Small intestine (tissue), 7 donors: ENCODE measurements around the gene EMC10. TPM values are rescaled to one million over a fixed set of nuclear protein-coding genes. Genes with fewer than 3 reads are reported as not detected.

Experiments
- DNase-seq, 2 donors: peaks; one replicate each; pipeline versions ENCODE4 v3.0.0 to v3.0.0-alpha.2; 2013
- FAIRE-seq: peaks from 2 replicates; lab custom pipeline; 2012; peaks lifted over from hg19 to GRCh38; lab: Jason Lieb, UNC
- H3K27ac ChIP-seq, 3 donors: one replicate each; pipeline ENCODE4 v1.5.1; 2013; ENCODE audit warnings: low read length in 2 of 3, mild to moderate bottlenecking in 2 of 3, control low read depth in 1 of 3, inconsistent platforms in 1 of 3, low read depth in 1 of 3, moderate library complexity in 1 of 3
- H3K27me3 ChIP-seq, 3 donors: one replicate each; pipeline ENCODE4 v1.6.1; 2013; ENCODE audit warnings: low read length in 3 of 3, inconsistent platforms in 1 of 3; ENCODE audit not compliant: control insufficient read depth in 3 of 3, insufficient read depth in 3 of 3
- H3K36me3 ChIP-seq, 3 donors: one replicate each; pipeline ENCODE4 v1.6.1; 2013; ENCODE audit warnings: low read length in 3 of 3, inconsistent platforms in 1 of 3, low read depth in 1 of 3, mild to moderate bottlenecking in 1 of 3, moderate library complexity in 1 of 3; ENCODE audit not compliant: control insufficient read depth in 3 of 3, insufficient read depth in 2 of 3
- H3K4me1 ChIP-seq, 3 donors: one replicate each; pipeline ENCODE4 v1.6.1; 2013; ENCODE audit warnings: low read length in 2 of 3, inconsistent platforms in 1 of 3, low read depth in 1 of 3, mild to moderate bottlenecking in 1 of 3, moderate library complexity in 1 of 3; ENCODE audit not compliant: control insufficient read depth in 3 of 3, insufficient read depth in 2 of 3
- H3K4me3 ChIP-seq, 3 donors: one replicate each; pipeline ENCODE4 v1.5.1; 2013; ENCODE audit warnings: low read length in 3 of 3, control low read depth in 1 of 3, inconsistent platforms in 1 of 3, low read depth in 1 of 3, mild to moderate bottlenecking in 1 of 3, moderate library complexity in 1 of 3
- H3K9me3 ChIP-seq, 2 donors: one replicate each; pipeline ENCODE4 v1.6.1; 2013; ENCODE audit warnings: low read depth in 1 of 2, low read length in 1 of 2; ENCODE audit not compliant: control insufficient read depth in 2 of 2, insufficient read depth in 1 of 2
- WGBS, 3 donors: extraction: QIAGEN DNeasy Blood & Tissue Kit; methylation state at CpG; one replicate each; pipeline ENCODE4 v1.1.7; 2013; 5-methylcytosine and 5-hydroxymethylcytosine counted together
- polyA plus RNA-seq, 4 donors: library from polyadenylated mRNA; stranded (reverse) in 3 of 4; unstranded in 1 of 4; fragments of 200-250 nt in 3 of 4; fragments of 120-200 nt in 1 of 4; gene quantifications; one replicate each; pipeline versions ENCODE4 v1.2.1 to v1.2.3, GENCODE V29; 2013
- donor health status: healthy with polysubstance abuse.
- donor health status: control.
- donor health status: control.
- donor health status: Bipolar disorder and iron deficiency.
- donor health status: healthy.

EMC10 gene
- polyA plus RNA-seq, 4 donors: 53.7 to 164 (median 116) TPM

- H3K27ac ChIP-seq: no peak overlapping the region
- H3K9me3 ChIP-seq: peaks cover 0 to 23% of the 10 kb centered on the region in 2 donors
- DNase-seq: no peak
- H3K4me1 ChIP-seq: no peaks in the 10 kb centered on the region
- H3K4me3 ChIP-seq: no peak overlapping the region
- WGBS, 3 donors: 91 to 92% (median 92%) methylated on average over 10 of the region's 10 CpGs
- peaks cover 0 to 5% (median 0%) of the 10 kb centered on the region in 3 donors for H3K27me3 ChIP-seq
- no peak for FAIRE-seq
- H3K36me3 ChIP-seq: peaks cover 0 to 63% (median 4%) of the 10 kb centered on the region in 3 donors
Measured at GRCh38 chr19:50482916-50483315, 6.6 kb downstream of the EMC10 start.

GRCh38 chr19:50485284-50485955 lies 9.1 kb downstream of the EMC10 start:
- 89 to 90% (median 89%) methylated on average over 10 of the region's 10 CpGs for WGBS, 3 donors
- no peak overlapping the region for H3K4me3 ChIP-seq
- H3K27ac ChIP-seq: no peak overlapping the region
- no peaks in the 10 kb centered on the region for H3K4me1 ChIP-seq
- peaks cover 0 to 12% of the 10 kb centered on the region in 2 donors for H3K9me3 ChIP-seq
- peaks cover 0 to 38% (median 0%) of the 10 kb centered on the region in 3 donors for H3K36me3 ChIP-seq
- peaks cover 0 to 5% (median under 1%) of the 10 kb centered on the region in 3 donors for H3K27me3 ChIP-seq
- FAIRE-seq (no peak), DNase-seq (no peak)

- H3K4me3 ChIP-seq: no peak overlapping the region
- peaks cover 0 to 5% (median 2%) of the 10 kb centered on the region in 3 donors for H3K27me3 ChIP-seq
- FAIRE-seq (no peak), DNase-seq (no peak)
- no peak overlapping the region for H3K27ac ChIP-seq
- H3K9me3 ChIP-seq: peaks cover 0 to 15% of the 10 kb centered on the region in 2 donors
- H3K36me3 ChIP-seq: peaks cover 0 to 22% (median 0%) of the 10 kb centered on the region in 3 donors
- peaks cover 0 to under 1% (median 0%) of the 10 kb centered on the region in 3 donors for H3K4me1 ChIP-seq
- 74 to 85% (median 83%) methylated on average over 18 of the region's 18 CpGs for WGBS, 3 donors
Measured at GRCh38 chr19:50486823-50487515, 10.7 kb downstream of the EMC10 start.

GRCh38 chr19:50488389-50489194 lies 12.3 kb downstream of the EMC10 start:
- H3K9me3 ChIP-seq: peaks cover 0 to 15% of the 10 kb centered on the region in 2 donors
- no peak overlapping the region for H3K27ac ChIP-seq
- DNase-seq: no peak
- FAIRE-seq: no peak
- H3K4me3 ChIP-seq: no peak overlapping the region
- 30 to 53% (median 50%) methylated on average over 13 of the region's 13 CpGs for WGBS, 3 donors
- peaks cover 0 to 5% (median 2%) of the 10 kb centered on the region in 3 donors for H3K27me3 ChIP-seq
- peaks cover 0 to 4% (median 0%) of the 10 kb centered on the region in 3 donors for H3K4me1 ChIP-seq
- H3K36me3 ChIP-seq: peaks cover 0 to 8% (median 0%) of the 10 kb centered on the region in 3 donors

- WGBS, 3 donors: 48 to 74% (median 68%) methylated on average over 24 of the region's 24 CpGs
- H3K27me3 ChIP-seq: peaks cover 0 to 5% (median 2%) of the 10 kb centered on the region in 3 donors
- no peak for FAIRE-seq
- DNase-seq: no peak
- H3K4me3 ChIP-seq: no peak overlapping the region
- H3K4me1 ChIP-seq: peaks cover 0 to 4% (median 0%) of the 10 kb centered on the region in 3 donors
- H3K27ac ChIP-seq: no peak overlapping the region
- H3K9me3 ChIP-seq: peaks cover 0 to 15% of the 10 kb centered on the region in 2 donors
- peaks cover 0 to 8% (median 0%) of the 10 kb centered on the region in 3 donors for H3K36me3 ChIP-seq
Measured at GRCh38 chr19:50489461-50490011, 13.2 kb downstream of the EMC10 start.

- H3K27ac ChIP-seq: no peak overlapping the region
- peaks cover 0 to 15% of the 10 kb centered on the region in 2 donors for H3K9me3 ChIP-seq
- H3K36me3 ChIP-seq: peaks cover 0 to 3% (median 0%) of the 10 kb centered on the region in 3 donors
- WGBS, 3 donors: 94 to 95% (median 95%) methylated on average over 18 of the region's 18 CpGs
- H3K4me1 ChIP-seq: peaks cover 0 to 4% (median 0%) of the 10 kb centered on the region in 3 donors
- H3K27me3 ChIP-seq: peaks cover 0 to 7% (median 2%) of the 10 kb centered on the region in 3 donors
- DNase-seq (no peak), FAIRE-seq (no peak)
- no peak overlapping the region for H3K4me3 ChIP-seq
Measured at GRCh38 chr19:50490411-50490811, 14.1 kb downstream of the EMC10 start.

GRCh38 chr19:50490991-50491472 lies 14.7 kb downstream of the EMC10 start:
- H3K4me1 ChIP-seq: peaks cover 0 to 4% (median 0%) of the 10 kb centered on the region in 3 donors
- H3K4me3 ChIP-seq: no peak overlapping the region
- FAIRE-seq: no peak
- H3K9me3 ChIP-seq: peaks cover 0 to 15% of the 10 kb centered on the region in 2 donors
- no peak overlapping the region for H3K27ac ChIP-seq
- H3K36me3 ChIP-seq: no peaks in the 10 kb centered on the region
- no peak for DNase-seq
- peaks cover 0 to 7% (median 2%) of the 10 kb centered on the region in 3 donors for H3K27me3 ChIP-seq
- WGBS, 3 donors: 36 to 49% (median 46%) methylated on average over 26 of the region's 26 CpGs
